HG03457 (cell line): Measurements from ENCODE around the gene REXO4.
"Not testable (repeated sequence)": the region's sequence is repeated elsewhere in the genome, so short reads cannot be mapped to it uniquely, and the experiment has no call there.

Experiments
- ATAC-seq: cut with Tn5 transposase; IDR thresholded peaks from one replicate; pipeline ENCODE4 v1.9.1; 2021; ENCODE audit warnings: moderate number of reproducible peaks; ENCODE audit not compliant: unreplicated experiment

REXO4 gene

DNA sequence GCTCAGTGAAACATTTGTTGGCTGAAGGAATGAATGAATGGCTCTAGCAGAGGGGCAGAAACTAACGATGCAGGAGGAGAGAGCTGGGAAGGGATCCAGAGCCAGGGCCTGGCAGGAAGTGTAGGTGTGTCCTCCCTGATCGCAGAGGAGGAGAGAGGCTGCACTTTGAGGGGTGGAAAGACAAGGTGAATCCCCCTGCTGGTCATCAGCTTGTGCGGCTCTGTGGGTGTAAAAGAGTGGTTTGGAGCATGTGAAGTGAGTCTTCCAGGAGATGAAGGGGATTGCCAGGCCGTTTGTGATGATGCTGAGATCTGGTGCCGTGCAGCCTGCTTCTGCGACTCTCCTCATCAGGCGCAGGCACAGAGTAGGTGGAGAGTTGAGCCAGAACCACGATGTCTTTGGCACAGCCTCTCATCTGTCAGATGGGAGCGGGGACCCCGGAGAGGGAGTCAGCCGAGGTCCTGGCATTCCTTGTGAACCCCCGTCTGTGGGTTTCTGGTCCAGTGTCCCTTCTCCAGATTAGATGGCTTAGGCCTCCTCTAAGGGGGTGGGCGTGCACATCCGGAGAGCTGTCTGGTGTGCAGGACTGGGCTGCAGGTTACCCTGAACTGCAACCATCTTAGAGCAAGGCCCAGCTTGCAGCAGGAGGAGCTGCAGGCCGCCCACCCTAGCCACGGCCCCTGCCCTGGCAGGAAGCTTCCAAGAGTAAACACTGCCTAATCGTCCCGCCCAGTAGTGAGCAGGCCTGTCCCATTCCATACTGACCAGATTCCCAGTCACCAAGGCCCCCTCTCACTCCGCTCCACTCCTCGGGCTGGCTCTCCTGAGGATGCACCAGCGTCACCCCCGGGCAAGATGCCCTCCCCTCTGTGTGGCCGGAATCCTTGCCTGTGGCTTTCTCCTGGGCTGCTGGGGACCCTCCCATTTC is 4.1 kb upstream of the REXO4 start, which contains the start of gene ADAMTS13:
Gene ADAMTS13, plus strand, starts transcription at position 753 of the 928 bp plus-strand sequence. Its CDS starts 77 bp downstream, at position 830.
- ATAC-seq: no peak

DNA sequence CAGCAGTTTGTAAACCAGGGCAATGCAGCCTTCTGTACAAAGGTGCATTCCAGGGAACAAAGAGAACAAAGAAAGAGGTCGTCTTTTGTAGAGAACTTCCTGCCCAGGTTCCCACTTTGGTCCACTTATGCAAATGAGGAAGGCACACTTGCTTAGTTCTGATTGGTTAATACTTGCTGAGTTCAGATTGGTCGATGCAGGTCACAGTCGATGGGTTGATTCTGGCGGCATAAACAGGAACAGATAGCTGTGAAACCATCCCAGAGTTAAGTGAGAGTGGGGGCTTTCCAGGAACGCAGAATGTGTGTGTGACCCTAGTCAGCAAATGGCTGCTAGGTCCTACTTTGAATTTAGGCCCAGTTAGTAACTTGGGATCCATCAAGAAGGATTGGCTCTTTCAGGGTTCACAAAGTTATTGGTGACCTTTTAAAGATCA is 2.6 kb upstream of the REXO4 start:
- no peak for ATAC-seq

DNA sequence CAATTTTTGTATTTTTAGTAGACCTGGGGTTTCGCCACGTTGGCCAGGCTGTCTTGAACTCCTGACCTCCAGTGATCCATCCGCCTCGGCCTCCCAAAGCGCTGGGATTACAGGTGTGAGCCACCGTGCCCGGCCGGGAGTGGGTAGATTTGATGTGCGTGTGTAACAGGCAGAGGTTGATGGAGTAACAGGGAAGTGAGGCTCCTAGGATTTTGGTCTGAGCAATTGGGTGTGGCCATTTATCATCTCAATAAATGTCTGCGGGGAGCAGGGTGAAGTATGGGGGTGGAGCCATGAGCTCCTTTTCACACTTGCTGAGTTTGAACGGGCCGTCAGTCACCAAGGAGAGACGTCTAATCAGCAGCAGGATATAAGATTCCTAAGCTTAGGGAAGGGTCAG is 1.2 kb upstream of the REXO4 start:
- ATAC-seq: no peak

DNA sequence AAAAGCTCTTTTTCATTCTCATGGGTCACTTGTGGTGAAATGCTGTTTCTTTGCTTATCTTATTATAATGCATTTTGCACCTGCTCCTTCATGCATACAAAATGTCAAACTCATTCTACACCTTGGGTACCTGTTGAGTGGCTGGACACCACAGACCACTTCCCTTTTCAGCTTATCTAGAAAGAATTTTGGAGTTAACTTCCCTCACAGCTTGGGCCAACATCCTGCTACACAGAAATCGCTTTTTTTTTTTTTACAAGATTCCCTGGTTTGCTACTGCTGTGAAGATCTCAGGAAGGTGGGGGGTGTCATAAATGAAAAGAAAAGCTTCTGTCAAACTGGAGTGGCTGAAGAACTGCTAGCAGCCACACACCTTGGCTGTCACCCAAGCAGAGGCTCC is 2.6 kb downstream of the REXO4 start:
- no peak for ATAC-seq

DNA sequence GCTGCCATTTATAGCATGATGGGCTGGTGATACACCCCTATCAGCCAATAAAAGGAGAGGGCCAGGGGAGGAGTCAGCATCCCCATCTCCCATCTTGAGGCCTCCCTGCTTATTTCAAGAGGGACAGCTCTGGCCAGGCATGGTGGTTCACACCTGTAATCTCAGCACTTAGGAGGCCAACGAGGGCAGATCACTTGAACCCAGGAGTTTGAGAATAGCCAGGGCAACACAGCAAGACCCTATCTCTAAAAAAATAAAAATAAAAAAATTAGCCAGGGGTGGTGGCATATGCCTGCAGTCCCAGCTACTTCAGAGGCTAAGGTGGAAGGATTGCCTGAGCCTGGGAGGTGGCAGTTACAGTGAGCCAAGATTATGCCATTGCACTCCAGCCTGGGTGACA is 9.8 kb downstream of the REXO4 start:
- ATAC-seq: no peak

DNA sequence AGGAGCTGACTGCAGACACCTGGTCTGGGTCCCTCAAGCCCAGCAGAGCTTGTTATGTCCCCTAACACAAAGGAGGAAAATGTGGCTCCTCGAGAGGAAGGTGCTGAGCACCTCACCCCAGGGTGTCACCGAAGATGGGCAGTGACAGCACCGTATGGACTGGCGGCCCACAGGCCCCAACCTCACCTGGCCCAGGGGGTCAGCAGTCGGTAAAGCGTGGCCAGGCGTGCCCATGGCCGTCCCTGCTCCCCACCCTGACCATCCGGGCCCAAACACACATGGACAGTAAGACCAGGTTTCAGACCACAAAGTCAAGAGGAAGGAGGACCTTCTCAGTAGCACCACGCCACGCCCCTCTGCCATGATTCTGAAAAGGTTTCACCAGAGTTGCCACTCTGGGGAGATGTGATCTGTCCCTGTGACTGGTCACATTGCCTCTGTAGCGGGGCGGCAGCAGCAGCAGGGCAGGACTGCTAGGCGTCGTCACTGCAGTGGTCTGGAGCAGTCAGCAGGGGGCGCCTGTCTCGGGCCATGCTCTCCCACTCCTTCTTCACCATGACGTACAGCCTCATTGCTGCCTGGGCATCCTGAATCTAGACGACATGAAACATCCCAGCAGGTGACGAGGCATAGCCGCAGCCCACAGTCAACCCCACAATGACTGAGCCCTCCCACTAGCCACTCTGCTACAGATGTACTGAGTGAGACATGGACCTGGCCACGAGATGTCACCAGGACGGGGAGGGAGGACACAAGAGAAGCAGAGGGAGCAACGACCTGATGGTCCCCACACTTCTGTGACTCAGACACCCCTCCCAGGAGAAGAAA is 11.1 kb downstream of the REXO4 start:
- no peak for ATAC-seq

DNA sequence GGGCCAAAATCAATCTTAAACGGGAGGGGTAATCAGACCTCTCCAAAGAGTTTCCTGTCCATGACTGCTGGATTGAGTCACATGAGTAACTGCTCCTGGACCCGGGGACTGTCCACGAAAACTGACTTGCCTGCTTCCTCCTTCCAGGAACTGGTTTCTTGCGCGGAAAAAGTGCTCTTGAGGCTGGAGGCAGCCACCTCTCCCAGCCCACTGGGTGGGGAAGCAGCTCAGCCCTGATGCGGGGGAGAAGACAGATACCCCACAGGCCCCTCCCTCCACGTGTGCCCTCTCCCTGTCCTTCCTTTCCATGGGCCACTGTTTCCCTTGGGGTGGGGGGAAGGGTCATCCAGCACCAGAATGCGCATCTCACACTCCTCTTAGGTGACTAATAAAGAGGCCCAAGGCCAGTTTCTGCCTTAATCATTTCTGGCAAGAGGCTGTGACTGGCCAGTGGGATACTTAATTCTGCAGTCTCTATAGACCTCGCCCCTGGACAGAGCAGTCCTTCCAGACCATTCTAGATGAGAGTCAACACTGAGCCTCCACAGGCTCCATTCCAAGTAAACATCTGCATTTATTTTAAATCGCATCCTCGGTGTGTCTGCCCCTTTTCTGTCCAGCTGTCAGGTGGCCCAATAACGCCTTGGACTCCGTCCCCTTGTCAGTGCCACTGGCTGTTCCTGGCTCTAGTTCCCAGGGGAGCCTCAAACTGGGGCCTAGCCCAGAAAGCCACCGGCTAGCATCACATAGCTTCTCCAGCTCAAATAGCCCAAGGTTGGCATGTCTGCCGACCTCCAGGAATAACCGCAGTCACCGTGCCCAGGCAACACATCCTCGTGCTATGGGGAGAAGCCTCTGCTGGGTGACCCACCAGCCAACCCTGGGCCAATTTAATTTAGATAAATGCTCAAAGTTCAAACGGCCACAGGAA is 12.0 kb downstream of the REXO4 start:
- ATAC-seq: no peak

DNA sequence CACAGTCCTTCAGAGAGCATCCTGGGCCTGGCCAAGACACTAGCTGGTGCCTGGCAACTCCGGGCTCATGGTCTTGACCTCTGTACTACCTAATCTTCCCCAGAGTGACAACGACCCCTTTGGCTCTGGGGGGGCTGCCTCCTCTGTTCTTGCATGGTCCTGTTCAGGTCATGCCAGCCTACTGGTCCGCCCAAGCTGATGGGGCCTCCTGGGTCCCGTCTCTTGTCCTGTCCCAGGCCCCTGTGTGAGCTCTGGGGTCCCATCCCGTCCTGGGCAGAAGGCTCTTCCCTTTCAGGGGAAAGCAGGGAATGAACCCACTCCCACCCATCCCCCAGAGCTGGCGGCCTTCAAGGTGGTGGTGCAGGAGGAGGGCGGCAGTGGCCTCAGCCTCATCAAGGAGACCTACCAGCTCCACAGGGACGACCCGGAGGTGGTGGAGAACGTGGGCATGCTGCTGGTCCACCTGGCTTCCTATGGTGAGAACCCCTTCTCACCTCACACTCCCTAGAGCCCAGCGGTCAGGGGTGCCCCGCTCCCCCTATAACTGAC is 13.3 kb downstream of the REXO4 start:
- ATAC-seq: no peak

DNA sequence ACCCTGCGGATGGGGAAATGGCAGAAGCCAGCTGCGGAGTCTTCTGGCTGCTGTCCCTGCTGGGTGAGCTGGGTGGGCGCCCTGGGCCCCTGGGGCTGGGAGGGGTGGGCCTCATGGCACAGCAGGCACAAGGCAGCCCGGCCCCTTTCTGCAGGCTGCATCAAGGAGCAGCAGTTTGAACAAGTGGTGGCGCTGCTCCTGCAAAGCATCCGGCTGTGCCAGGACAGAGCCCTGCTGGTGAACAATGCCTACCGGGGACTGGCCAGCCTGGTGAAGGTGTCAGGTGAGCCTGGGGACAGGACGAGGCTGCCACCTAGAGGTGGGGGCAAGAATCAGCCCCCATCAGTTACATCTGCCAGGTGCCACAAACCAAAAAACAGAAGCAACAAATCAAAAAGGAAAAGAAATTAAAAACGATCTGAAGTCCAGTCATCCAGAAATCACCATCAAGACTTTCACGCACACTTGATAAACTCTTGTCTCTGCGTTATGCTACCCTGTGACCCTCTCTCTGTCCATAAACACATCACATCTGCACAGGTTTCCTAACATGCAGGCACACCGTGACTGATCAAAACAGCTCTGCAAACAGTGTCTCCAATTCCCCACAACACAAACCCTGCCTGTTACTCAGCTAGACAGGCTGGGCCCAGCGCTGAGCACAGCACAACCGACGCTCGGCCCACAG is 13.9 kb downstream of the REXO4 start:
- no peak for ATAC-seq

DNA sequence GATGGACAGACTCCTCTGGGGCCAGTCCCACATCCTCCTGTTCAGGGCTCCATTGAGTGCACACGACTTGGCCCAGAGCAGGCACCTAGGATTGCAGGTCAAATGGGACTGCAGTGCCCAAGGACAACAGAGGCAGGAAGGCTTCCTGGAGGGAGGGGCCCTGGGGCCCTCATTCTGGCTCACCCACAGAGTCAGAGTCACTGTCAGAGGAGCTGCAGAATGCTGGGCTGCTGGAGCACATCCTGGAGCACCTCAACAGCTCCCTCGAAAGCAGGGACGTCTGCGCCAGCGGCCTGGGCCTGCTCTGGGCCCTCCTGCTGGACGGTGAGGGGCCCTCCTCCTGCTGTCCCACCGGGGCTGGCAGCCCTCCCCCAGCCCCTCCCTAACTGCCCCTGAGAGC is 15.1 kb downstream of the REXO4 start:
- ATAC-seq: no peak

DNA sequence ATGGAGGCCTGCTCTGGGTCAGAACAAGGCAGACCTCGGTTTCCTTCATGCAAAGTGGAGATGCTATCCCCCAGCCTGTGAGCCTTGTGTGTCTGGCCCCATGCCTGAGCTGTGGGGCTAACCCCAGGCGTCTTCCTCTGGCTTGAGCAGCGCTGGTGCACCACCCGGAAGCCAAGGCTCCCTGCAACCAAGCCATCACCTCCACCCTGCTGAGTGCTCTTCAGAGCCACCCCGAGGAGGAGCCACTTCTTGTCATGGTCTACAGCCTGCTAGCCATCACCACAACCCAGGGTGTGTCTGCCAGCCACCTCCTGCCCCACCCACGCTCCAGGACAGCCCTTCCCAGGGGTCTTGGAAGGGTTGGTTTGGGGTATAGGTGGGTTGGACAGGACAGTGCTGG is 16.2 kb downstream of the REXO4 start:
- ATAC-seq: no peak

DNA sequence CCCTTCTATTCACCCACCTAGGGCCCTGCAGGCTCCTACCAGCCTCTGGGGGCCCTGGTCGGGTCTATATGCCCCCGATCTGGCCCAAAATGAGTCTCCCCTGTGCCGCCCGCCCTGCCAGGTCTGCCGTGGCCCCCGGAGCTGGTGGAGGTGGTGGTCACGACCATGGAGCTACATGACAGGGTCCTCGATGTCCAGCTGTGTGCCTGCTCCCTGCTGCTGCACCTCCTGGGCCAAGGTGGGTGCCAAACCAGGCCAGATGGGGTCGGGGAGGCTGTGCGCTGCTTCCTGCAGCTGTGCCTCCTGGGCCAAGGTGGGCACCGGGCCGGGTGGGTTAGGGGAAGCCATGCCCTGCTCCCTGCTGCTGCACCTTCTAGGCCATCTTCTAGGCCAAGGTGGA is 17.5 kb downstream of the REXO4 start:
- ATAC-seq: no peak

DNA sequence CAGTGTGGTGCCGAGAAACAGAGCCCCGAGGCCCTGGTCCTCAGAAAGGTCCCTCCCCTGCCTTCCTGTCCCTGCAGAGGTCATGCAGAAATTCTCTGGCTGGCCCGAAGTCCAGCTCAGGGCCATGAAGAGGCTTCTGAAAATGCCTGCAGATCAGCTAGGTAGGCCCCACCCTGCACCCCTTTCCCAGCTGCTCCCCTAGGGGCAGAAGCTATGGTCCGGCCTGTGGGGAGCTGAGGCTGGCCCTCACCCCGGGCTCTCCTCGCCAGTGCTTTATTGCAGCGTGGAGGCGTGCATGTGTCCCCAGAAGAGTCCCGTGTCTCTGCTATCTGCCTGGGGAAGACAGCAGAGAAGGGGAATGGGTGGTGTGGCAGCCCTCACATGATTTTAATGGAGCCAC is 19.9 kb downstream of the REXO4 start:
- ATAC-seq: no peak

DNA sequence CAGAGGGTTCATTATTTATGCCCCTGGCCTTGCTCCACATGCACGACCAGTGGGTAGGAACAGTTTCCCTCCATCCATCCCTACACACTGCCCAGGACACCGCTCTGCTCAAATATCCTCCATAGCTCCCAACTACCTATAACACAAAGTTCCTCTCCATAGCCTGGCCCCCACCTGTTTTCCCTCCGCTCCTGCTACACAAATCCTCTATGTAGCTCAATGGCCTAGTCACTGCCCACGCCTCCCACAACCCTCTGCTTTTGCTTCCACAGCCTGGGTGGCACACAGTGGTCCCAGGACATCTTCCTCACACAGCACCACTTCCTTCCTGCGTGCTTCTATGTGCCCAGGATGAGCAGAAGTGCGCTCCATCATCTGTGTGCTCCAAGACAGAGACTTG is 20.4 kb downstream of the REXO4 start:
- no peak for ATAC-seq

DNA sequence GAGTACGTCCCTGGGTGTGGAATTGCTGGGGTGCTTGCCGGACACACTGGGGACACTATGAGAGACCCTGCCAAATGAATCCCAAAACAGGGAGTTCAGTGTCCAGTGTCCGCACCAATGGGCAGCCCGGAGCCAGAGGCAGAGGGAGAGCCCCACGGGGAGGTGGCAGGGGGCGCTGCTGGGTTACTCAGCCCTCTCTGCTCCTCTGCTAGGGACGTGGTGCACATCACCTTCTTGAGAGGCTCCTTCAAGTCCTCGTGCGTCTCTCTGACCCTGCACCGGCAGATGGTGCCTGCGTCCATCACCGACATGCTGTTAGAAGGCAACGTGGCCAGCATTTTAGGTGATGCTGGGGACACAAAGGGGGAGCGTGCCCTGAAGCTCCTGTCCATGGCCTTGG is 20.9 kb downstream of the REXO4 start:
- no peak for ATAC-seq

DNA sequence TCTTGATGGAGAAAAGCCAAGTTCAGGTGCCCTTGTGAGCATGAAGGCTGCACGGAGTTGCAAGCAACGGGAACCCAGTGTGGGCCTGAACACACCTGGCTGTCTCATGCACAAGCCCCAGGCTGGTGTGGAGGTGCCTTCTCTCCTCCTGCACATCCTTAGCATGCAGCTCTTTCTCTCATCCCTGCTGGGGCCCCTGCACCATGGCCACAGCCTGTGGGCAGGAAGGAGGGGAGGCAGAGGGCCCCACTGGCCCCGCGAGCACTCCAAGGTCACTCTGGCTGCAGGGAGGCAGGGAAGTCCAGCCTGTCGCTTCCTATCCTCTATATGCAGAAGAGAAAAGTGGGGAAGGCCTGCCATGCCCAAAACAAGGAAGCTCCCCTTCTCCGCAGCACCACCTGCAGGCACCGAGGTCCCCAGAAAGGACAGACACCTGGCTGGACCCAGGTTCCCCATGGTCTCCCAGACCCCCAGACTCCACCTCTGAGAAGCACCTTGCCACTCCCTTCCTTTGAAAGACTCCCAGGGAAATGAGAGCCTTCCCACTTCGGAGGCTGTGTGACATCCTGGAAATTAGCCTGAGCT is 23.0 kb downstream of the REXO4 start:
- ATAC-seq: no peak

DNA sequence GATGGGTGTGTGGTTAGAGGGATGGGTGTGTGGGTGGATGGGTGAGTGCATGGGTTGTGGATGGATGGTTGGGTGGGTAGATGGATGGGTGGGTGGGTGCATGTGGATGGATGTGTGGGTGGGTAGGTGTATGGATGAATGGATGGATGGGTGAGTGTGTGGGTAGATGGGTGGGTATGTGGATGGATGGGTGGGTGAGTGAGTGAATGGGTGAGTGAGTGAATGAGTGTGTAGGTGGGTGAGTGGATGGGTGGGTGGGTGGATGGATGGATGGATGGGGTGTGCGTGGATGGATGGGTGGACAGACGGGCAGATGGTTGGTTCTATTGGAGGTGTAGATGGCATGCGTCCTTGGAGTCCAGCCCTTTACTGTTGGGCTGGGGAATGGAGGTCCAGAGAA is 24.4 kb downstream of the REXO4 start:
- ATAC-seq: no peak

DNA sequence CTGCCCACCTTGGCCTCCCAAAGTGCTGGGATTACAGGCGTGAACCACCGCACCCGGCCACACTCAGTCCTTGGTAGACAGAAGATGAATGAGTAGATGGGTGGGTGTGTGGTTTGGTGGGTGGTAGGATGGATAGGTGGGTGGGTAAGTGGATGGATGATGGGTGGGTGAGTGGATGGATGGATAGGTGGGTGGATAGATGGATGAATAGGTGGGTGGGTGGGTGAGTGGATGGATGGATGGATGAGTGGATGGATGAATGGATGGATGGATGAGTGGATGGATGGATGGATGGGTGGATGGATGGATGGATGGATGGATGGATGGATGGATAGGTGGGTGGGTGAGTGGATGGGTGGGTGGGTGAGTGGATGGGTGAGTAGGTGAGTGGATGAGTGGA is 25.5 kb downstream of the REXO4 start:
- not testable (repeated sequence) for ATAC-seq

DNA sequence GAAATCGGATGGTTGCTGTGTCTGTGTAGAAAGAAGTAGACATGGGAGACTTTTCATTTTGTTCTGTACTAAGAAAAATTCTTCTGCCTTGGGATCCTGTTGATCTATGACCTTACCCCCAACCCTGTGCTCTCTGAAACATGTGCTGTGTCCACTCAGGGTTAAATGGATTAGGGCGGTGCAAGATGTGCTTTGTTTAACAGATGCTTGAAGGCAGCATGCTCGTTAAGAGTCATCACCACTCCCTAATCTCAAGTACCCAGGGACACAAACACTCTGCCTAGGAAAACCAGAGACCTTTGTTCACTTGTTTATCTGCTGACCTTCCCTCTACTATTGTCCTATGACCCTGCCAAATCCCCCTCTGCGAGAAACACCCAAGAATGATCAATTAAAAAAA is 26.4 kb downstream of the REXO4 start:
- not testable (repeated sequence) for ATAC-seq

DNA sequence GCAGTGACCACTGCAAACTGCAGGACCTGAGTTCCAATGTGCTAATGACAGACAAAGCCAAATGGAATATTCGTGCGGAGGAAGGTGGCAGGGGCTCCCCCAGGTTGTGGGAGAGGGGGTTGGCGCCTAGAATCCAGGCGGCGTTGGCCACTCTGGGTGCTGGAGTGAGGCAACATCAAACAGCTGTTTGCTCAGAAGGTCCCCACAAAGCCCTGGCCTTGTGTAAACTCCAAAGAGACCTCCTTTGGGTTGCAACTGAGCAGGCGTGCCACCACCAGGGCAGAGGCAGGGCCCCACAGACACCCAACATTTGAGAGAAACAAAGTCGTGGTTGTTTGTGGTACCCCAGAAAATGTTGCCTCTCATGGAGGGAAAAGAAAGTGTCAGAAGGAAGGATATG is 27.1 kb downstream of the REXO4 start:
- no peak for ATAC-seq
